Embryonic facial prominence (tissue), 1 donor: Measurements from ENCODE around the gene AP1G1.

ENCODE experiments used
- DNase-seq: peaks from one replicate; pipeline ENCODE4 v3.0.0-alpha.2; 2016; ENCODE audit errors: extremely low spot score

The AP1G1 gene

DNA sequence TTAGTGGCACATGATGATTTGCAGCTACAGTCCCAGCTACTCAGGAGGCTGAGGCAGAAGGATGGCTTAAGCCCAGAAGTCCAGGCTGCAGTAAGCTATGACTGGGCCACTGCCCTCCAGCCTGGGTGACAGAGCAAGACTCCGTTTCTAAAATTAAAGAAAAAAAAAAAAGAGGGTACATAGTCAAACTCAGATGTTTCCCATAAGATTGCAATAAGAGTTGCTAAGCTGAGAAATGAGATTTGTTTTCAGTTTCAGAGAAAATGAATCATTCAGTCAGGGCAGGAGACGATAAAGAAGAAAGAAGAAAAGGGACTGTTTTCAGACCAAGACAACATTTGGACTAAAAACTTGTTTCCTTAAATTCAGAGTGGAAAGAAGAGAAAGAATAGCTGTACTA is 54.0 kb downstream of the AP1G1 start:
- DNase-seq: no peak

DNA sequence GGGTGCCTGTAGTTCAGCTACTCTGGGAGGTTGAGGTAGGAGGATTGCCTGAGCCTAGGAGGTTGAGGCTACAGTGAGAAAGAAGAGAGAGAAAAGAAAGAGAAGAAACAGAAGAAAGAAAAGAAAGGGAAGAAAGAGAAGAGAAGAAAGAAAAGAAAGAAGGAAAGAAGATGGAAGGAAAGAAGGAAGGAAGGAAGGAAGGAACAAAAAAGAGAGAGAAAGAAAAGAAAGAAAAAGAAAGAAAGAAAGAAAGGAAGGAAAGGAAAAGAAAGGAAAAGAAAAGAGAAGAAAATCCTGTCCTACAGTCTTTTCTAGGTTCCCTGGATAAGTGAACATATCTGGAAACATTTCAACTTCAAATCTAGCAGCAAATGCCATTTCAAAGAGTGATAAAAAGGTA is 54.5 kb downstream of the AP1G1 start:
- DNase-seq: no peak

DNA sequence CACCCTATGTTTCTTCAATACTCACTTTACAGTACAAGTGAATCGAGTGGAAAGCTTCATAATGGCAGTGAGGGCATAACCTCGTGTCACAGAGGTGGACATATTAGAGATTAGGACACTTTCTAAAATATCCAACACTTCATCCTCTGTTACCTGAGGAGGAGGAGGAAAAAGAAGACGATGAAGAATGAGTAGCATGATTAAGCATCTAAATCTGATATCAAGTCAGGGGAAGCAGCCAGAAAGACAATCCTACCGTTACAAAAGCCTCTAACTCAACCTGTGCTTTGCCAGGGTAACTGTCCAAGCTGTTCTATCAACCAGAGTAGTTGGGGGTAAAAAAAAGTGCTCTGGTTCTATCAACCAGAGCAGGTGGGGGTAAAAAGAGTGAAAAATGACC is 60.4 kb downstream of the AP1G1 start:
- no peak for DNase-seq

DNA sequence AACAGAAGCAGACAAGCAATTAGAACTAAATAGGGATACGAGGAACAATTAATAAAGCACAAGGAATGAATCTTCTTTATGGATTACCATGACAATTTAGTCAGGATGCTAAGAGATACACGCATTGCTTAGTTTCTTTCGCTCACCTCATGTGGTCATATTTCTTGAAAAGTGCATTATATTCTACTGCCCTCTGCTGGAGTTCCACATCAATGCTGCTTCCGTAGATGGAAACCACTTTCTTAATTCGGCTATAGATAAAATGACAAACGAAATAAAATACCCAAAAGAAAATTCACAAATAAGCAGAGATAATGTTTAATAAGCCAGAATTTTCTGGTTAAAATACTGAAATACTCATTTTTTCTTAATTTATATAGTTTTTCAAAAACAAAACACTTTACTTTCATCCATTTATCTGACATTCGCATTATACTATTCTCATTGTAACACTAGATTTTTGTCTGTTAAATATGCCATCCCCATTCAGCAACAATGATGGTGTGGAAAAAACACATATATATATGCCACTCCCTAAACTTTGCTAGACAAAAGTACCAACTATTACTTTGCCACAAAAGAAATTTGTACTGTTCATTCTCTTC is 62.1 kb downstream of the AP1G1 start:
- DNase-seq: no peak

DNA sequence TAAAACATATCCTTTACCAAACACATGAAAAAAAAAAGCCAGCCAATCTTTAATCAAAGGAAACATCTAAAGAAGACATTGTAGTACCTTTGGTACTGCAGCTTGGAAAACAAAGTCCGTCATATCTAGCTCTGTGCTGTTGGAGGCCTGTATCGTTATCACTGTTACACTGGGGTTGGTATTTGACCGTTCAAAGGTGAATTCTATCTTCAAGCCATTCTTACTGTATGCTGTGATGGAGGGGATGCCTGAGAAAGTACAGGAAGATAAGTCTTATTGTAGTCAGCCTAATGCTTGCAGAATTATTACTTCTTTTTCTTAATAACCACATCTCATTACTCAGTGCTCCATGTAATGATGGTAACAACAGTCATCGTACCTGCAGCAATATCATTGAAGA is 69.8 kb downstream of the AP1G1 start:
- no peak for DNase-seq

DNA sequence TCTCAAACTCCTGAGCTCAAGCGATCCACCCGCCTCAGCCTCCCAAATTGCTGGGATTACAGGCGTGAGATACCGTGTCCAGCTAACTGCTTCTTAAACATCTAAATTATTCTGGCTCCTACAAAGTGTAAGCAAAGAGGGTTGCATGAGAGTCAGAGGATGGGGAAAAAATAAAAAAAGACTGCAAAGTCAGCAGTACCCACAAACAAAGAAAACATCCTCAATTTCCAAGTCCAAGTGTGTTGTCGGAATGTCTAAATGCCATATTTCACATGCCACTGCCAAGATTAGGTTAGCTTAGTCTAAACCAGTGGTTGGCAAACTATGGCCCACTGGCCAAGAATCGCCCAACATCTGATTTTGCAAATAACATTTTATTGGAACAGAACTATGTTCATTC is 71.1 kb downstream of the AP1G1 start:
- no peak for DNase-seq

DNA sequence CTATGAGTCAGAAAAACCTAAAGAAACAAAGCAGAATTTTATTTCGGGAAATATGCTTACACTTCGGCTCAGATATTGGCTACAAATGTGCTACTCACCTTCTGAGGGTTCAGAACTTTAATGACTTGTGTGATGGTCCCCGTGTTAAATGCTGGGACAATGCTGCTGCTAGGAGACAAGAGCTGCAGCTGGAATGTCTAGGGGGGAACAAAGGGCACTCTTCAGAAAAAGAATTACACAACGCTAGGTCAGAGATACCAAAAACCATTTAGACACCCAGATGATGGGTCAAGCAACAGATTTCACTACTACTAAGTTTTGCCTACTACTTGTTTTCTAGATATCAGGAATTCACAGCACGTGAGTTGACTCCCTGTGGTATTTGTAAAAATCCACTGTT is 74.1 kb downstream of the AP1G1 start:
- DNase-seq: no peak

DNA sequence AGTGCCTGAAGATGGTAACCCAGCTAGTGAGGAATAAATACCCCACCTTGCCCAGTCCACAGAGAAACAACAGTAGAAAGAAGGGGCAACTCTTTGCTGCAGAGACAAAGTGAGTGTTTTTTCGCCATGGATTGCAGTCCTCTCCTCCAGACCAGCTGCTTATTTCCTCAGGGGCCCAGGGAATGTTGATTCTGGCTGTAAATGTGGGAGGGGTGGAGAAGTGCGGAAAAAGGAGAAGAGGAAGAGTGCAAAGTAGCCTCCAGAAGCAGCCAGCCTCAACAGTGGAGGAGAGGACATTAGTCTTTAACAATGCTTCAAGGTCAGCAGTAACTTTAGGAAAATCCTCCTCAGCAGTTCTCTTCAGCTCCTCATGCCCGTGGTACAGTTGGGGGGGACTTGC is 76.0 kb downstream of the AP1G1 start:
- DNase-seq: no peak

DNA sequence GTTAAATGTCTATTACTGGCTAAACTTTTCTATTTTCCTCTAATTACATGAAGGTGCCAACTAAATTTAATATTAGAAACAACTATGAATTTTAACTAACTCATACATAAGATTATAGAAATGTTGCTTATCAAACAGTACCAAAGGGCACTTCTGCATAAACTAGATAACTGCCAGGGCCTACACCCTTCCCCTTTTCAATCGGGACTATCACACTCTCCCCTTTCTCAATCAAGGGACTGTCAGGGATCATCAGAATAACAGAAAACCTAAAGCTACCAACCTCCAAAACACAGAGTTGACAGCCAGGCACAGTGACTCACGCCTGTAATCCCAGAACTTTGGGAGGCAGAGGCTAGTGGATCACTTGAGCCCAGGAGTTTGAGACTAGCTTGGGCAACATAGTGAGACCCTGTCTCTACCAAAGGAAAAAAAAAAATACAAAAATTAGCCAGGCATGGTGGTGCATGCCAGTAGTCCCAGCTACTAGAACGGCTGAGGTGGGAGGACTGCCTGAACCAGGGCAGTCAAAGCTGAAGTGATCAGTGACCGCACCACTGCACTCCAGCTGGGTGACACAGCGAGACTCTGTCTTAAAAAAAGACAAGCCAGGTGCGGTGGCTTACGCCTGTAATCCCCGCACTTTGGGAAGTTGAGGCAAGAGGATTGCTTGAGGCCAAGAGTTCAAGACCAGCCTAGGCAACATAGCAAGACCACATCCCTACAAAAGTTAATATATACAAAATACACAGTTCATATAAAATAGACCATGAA is 80.9 kb downstream of the AP1G1 start:
- DNase-seq: no peak

DNA sequence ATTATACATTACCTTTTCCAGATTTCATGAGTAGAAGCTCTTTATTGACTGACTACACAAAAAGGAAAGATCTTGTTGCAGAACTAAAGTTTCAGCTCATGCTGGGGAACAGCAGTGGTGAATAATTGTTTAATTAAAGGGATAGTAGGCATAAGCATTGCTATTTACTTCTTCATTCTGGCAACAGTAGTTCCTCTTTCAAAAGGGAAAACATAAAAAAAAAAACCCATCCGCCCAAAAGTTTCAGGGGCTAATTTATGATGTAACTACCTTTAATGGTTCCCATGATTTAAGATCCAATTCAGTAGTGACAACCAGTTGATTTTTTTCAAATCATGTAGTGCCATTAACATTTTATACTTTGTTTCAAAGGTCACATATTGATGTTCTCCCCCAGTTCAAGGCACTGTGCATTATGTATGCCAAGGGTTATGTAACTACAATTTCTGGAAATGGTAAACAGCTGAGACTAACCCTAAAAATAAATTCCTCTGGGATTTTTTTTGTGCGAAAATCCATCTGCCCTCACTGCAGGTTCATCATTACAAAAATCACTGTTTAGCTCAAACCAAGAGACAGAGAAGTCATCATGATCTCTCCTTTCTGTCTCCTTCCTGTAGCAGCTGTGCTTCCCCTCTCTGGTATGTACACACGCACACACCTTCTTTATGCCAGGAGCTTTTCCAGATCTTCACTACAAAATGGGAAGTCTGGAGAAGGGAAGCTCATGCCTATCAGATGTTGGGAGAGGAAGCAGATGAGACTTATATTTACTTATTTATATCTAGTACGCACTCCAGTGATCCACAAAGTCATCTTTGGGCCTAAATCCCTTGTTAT is 81.9 kb downstream of the AP1G1 start:
- DNase-seq: no peak

DNA sequence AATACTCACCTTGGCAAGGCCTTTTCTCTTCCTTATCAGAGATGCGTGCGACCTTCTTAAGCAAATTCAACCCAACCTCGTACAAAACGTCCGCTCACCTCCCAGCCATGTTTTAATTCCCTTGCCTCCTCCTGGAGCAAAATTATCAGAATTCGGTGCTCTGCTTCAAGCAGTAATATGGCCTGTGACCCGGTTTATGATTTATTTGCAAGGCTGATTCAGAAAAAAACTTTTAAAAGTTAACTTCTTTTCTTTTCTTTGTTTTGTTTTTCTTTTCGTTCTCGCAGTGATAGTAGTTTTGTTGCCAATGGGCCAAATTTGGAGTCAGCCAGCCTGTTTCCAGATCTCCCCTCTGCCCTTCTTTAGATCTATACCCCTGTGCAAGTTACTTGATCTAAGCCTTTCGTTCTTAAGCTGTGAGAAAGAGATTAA is 84.3 kb downstream of the AP1G1 start, which contains the start of gene PHLPP2:
Gene PHLPP2 (minus strand): TSS at position 382 of the 432 bp plus-strand sequence. CDS start 9,906 bp downstream, outside the sequence.
- no peak for DNase-seq

DNA sequence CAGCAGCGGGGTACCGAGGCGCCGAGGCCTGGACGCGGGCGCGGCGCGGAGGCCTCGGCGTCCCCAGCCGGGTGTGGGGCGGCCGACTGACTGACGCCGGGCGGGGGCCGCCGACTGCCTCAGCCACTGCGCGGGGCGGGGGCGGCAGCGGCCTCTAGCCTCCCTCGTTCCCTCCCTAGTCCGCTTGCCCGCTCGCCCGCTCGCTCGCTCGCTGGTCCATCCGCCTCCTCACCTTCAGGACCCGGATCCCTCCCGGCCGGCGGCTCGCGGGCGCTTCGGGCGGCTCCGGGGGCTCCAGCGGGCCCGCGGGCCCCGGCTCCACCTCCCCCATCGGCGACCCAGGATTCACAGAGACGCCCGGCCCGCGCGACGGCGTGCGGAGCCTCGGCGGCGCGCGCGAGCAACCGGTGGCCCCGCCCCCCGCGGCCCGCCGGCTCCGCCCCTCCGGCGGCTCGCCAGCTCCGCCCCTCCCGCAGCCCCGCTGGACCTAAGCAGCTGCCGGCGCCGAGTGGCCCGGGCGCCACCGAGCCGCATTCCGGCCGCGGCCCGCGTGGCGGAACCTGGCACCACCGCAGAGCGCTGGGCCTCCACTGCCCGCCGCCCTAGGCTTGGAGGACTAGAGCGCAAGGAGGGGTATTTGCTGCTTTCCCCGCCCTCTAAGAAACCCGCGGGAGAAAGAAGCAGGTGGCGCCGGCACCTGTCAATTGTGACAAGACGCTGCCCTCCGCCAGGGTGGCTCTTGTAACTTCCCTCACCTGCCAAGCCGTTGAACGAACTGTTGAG is 84.9 kb downstream of the AP1G1 start:
- no peak for DNase-seq

DNA sequence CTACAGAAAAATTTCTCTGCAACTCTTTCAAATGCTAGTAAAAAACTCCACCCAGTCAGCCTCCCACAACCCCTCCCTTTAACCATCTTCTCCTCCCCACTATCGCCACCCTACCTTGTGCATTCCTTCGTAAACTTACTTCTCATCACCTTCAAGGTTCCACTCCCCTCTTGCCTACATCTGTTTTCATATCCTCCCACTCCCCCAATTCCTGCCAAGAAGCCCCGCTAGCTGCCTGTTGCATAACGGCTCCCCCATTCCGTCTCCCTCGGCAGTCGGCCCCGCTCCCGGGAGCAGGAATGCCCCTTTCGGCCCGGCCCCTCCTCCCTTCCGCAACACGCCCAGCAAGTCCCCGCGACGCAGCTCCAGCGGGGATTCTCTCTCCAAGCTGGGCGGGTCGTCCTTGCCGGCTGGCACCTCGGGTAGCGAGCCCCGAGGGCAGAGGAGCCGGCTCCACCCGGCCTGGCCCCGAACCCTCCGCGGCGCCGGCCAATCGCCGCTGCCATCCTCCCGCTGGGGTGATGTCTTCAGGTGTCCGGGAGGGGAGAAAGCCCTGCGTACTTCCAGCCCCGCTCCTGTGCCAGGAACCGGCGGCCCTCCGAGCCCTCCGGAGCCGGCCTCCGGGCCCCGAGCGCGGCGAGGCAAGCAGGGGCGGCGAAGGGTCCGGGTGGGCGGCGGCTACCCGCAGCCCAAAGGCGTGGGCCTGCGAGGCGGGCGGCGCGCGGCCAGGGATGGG is 85.7 kb downstream of the AP1G1 start:
- DNase-seq: peak; percentile 35

DNA sequence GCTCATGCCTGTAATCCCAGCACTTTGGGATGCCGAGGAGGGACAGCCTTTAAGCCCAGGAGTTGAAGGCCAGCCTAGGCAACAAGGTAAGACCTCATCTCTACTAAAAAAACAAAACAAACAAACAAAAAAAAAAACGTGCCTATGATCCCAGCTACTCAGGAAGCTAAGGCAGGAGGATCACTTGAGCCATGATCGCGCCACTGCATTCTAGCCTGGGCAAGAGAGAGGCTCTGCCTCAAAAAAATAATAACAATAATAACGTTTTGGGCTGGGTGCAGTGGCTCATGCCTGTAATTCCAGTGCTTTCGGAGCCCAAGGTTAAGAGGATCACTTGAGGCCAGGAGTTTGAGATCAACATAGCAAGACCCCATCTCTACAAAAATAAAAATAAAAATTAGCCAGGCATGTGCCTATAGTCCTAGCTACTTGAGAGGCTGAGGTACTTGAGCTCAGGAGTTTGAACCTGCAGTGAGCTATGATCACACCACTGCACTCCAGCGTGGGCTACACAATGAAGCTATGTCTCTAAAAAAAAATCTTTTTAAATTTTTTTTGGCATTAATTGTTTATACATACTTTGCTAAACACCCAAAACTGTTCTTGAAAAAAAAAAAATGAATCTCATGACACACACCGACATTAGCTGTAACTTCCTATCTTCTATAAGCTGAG is 87.4 kb downstream of the AP1G1 start:
- no peak for DNase-seq

DNA sequence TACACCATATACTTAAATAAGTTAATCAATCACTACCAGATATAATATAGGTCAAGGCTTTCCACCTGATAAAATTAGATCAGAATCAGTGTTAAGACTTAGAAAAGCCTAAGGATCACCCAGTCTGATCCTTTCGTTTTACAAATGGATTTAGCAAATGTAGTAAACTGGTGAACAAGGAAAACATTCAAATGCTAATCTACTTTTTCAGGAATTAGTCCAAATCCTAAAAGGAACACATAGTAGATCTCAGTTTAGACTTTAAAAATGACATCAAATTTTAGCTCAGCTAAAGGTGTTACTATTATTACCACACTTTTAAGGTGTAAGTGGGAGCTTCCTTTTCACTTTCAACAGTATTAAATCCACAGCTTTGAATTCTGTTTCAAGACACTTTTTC is 96.1 kb downstream of the AP1G1 start:
- no peak for DNase-seq

DNA sequence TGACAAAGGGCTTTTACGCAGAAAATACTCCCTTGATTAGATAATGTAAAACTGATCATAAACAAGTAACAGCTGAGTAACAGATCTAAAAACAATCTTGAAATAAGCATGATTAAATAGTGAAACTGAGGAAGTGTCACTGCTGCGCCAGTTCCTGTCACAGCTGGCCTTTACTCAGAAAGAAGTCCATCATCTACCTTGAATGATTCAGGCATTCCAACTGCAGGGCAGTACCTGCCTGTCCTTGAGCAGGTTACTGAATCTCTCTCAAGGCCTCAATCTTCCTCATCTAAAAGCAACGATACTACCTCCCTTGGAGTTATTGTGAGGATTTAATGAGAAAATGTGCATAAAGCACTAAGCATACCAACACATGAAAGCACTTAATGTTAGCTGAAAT is 96.8 kb downstream of the AP1G1 start:
- no peak for DNase-seq

DNA sequence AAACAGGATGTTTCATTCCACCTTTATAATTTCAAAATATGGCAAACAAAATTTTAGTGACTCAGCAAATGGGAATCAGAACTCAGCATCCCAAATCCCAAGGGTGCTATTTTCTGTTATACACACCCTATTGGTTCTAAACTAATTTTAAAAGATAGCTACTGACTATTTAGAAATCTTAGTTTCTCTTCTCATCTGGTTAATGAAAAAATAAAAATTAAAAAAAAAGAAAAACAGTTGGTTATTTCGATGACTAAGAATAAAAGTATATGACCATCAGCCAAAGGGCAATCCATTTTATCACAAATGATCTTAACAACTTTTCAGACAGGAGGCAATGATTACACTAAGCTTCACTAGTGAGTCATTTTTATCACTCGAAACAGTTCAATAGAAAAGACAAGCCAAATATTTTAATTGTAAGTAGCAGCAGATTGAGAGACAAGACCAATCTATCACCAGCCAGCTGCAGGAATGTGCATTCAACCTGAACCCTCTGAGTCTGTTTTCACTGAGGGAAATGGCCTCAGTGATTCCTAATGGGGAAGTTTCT is 99.3 kb downstream of the AP1G1 start:
- DNase-seq: no peak

DNA sequence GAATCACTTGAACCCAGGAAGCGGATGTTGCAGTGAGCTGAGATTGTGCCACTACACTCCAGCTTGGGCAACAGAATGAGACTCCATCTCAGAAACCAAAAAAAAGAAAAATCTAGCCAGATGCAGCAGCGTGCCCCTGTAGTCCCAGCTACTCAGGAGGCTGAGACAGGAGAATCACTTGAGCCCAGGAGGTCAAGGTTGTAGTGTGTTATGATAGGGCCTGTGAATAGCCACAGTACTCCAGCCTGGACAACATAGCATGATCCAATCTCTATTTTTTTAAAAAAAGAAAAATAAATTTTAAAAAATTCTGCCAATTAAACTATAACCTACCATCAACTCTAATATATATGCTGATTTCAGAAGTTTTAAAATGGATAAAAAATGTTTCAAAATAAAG is 99.9 kb downstream of the AP1G1 start:
- DNase-seq: no peak

DNA sequence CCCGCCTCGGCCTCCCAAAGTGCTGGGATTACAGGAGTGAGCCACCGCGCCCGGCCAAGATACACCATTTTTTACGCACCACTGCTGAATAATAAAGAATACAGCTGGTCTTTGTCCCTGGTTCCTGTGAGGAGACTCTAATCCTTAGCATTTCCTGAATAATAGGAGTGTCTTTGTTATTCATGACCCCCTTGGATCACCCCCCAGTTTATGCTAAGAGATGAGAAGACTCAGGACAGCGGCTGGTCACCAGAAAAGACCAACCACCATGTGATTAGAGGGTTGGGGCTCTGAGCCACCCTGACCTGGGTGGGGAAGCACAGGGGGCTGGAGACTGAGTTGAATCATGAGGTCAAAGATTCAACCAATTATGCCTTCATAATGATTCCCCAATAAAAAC is 101.4 kb downstream of the AP1G1 start:
- no peak for DNase-seq

DNA sequence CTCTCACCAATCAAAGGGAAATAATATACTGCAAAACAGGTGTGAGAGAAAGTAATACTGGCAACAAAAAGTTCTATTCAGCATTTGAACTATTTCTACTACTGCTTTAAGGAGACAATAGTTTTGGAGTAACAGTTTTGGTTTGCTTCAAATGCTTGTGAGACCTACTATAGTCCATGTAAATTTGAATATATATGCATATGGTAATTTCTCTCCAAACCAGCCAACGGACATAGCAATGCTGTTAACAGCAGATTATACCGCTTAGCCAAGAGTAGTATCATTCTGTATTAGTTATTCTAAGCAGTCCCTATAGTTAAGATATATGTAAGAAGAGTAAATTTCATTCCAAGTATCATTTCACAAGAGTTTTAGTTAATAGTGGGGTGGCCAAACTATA is 102.6 kb downstream of the AP1G1 start:
- DNase-seq: no peak
